HEK293 (cell line): ENCODE data around the gene TIMP2.

ENCODE experiments used
- FEZF1 ChIP-seq: fragments of 450-650 bp; formaldehyde crosslinking; IDR thresholded peaks from 2 replicates; pipeline ENCODE4 v1.5.1; 2016; ENCODE audit warnings: missing biosample characterization, missing genetic modification characterization
- GLI4 ChIP-seq: fragments of 450-650 bp; formaldehyde crosslinking; IDR thresholded peaks from 2 replicates; pipeline ENCODE4 v1.5.1; 2016; ENCODE audit warnings: missing biosample characterization, missing genetic modification characterization
- HOXD13 ChIP-seq: sonication (generic); formaldehyde crosslinking; IDR thresholded peaks from 2 replicates; pipeline ENCODE4 v1.8.0; 2022; ENCODE audit warnings: missing genetic modification reagents, borderline replicate concordance
- KLF9 ChIP-seq: fragments of 450-650 bp; formaldehyde crosslinking; IDR thresholded peaks from 2 replicates; pipeline ENCODE4 v1.5.1; 2016; ENCODE audit warnings: missing biosample characterization, missing genetic modification characterization, low read depth
- PRDM2 ChIP-seq: fragments of 450-650 bp; formaldehyde crosslinking; IDR thresholded peaks from 2 replicates; pipeline ENCODE4 v1.5.1; 2016; ENCODE audit warnings: missing biosample characterization, missing genetic modification characterization, borderline replicate concordance
- REST ChIP-seq: fragments of 450-650 bp; formaldehyde crosslinking; IDR thresholded peaks from 2 replicates; pipeline ENCODE4 v1.5.1; 2016; ENCODE audit warnings: missing biosample characterization, missing genetic modification characterization
- SP2 ChIP-seq: fragments of 450-650 bp; formaldehyde crosslinking; IDR thresholded peaks from 2 replicates; pipeline ENCODE4 v1.5.1; 2016; ENCODE audit warnings: missing biosample characterization, missing genetic modification characterization
- ZBTB26 ChIP-seq: fragments of 450-650 bp; formaldehyde crosslinking; optimal IDR thresholded peaks from 2 replicates; pipeline ENCODE3; 2016; ENCODE audit warnings: missing biosample characterization, mild to moderate bottlenecking, missing genetic modification characterization
- ZEB2 ChIP-seq: fragments of 450-650 bp; formaldehyde crosslinking; IDR thresholded peaks from 2 replicates; pipeline ENCODE4 v1.5.1; 2016; ENCODE audit warnings: missing biosample characterization, missing genetic modification characterization
- ZFP69B ChIP-seq: fragments of 450-650 bp; formaldehyde crosslinking; IDR thresholded peaks from 2 replicates; pipeline ENCODE4 v1.5.1; 2016; ENCODE audit warnings: missing biosample characterization, missing genetic modification characterization
- ZNF10 ChIP-seq: fragments of 450-650 bp; formaldehyde crosslinking; IDR thresholded peaks from 2 replicates; pipeline ENCODE4 v1.5.1; 2017; ENCODE audit warnings: missing biosample characterization, missing genetic modification characterization
- ZNF114 ChIP-seq: fragments of 450-650 bp; formaldehyde crosslinking; IDR thresholded peaks from 2 replicates; pipeline ENCODE4 v1.5.0; 2017; ENCODE audit warnings: missing biosample characterization, missing genetic modification characterization
- ZNF138 ChIP-seq: fragments of 450-650 bp; formaldehyde crosslinking; IDR thresholded peaks from 2 replicates; pipeline ENCODE4 v1.5.1; 2016; ENCODE audit warnings: missing biosample characterization, missing genetic modification characterization, borderline replicate concordance
- ZNF184 ChIP-seq: fragments of 450-650 bp; IDR thresholded peaks from 2 replicates; pipeline ENCODE4 v1.5.1; 2018; ENCODE audit warnings: missing biosample characterization, mild to moderate bottlenecking, missing genetic modification characterization
- ZNF398 ChIP-seq: fragments of 450-650 bp; formaldehyde crosslinking; IDR thresholded peaks from 2 replicates; pipeline ENCODE4 v1.5.1; 2017; ENCODE audit warnings: missing biosample characterization, missing genetic modification characterization
- ZNF426 ChIP-seq: fragments of 450-650 bp; formaldehyde crosslinking; IDR thresholded peaks from 2 replicates; pipeline ENCODE4 v1.5.1; 2017; ENCODE audit warnings: missing biosample characterization, missing genetic modification characterization, mild to moderate bottlenecking, inconsistent platforms, moderate library complexity
- ZNF449 ChIP-seq: fragments of 450-650 bp; formaldehyde crosslinking; IDR thresholded peaks from 2 replicates; pipeline ENCODE4 v1.5.1; 2017; ENCODE audit warnings: missing biosample characterization, mild to moderate bottlenecking, missing genetic modification characterization, moderate library complexity
- ZNF521 ChIP-seq: fragments of 450-650 bp; formaldehyde crosslinking; IDR thresholded peaks from 2 replicates; pipeline ENCODE4 v1.5.1; 2017; ENCODE audit warnings: missing biosample characterization, mild to moderate bottlenecking, missing genetic modification characterization
- ZNF571 ChIP-seq: fragments of 450-650 bp; formaldehyde crosslinking; IDR thresholded peaks from 2 replicates; pipeline ENCODE4 v1.5.0; 2017; ENCODE audit warnings: missing biosample characterization, missing genetic modification characterization
- ZNF580 ChIP-seq: fragments of 450-650 bp; formaldehyde crosslinking; IDR thresholded peaks from 2 replicates; pipeline ENCODE4 v1.5.1; 2016; ENCODE audit warnings: missing biosample characterization, missing genetic modification characterization
- ZNF585B ChIP-seq: fragments of 450-650 bp; formaldehyde crosslinking; IDR thresholded peaks from 2 replicates; pipeline ENCODE4 v1.5.1; 2016; ENCODE audit warnings: missing biosample characterization, missing genetic modification characterization
- ZNF701 ChIP-seq: fragments of 450-650 bp; formaldehyde crosslinking; IDR thresholded peaks from 2 replicates; pipeline ENCODE4 v1.5.1; 2016; ENCODE audit warnings: missing biosample characterization, missing genetic modification characterization
- ZNF792 ChIP-seq: fragments of 450-650 bp; formaldehyde crosslinking; IDR thresholded peaks from 2 replicates; pipeline ENCODE4 v1.5.1; 2016; ENCODE audit warnings: missing biosample characterization, missing genetic modification characterization
- ZXDB ChIP-seq: fragments of 450-650 bp; formaldehyde crosslinking; IDR thresholded peaks from 2 replicates; pipeline ENCODE4 v1.5.1; 2016; ENCODE audit warnings: missing biosample characterization, missing genetic modification characterization

Gene TIMP2

GRCh38 chr17:78862073-78863023 is 62.8 kb downstream of the TIMP2 start (continued):
- TF ChIP-seq PRDM2 (tag by site-specific recombination): no peak
- TF ChIP-seq ZNF449 (tag by site-specific recombination): peak; percentile 19; the same call in 1 of the 2 replicates
- no peak for TF ChIP-seq ZXDB (tag by site-specific recombination)
- TF ChIP-seq ZNF571 (tag by site-specific recombination): no peak
- TF ChIP-seq SP2 (tag by site-specific recombination): 0 out of 2 replicates have a peak, but pooled peaks have one; percentile 26
- peak; percentile 62; the same call in 1 of the 2 replicates for TF ChIP-seq ZNF398 (tag by site-specific recombination)
- TF ChIP-seq ZNF114 (tag by site-specific recombination): no peak
- 0 out of 2 replicates have a peak, but pooled peaks have one; percentile 28 for TF ChIP-seq ZEB2 (tag by site-specific recombination)
- no peak for TF ChIP-seq FEZF1 (tag by site-specific recombination)
- TF ChIP-seq ZNF426 (tag by site-specific recombination): no peak
- TF ChIP-seq KLF9 (tag by site-specific recombination): 0 out of 2 replicates have a peak, but pooled peaks have one; percentile 7
- TF ChIP-seq ZNF521: no peak
- no peak for TF ChIP-seq ZNF792 (tag by site-specific recombination)
- peak; percentile 65; the same call in 1 of the 2 replicates for TF ChIP-seq ZNF184 (tag by site-specific recombination)
- no peak for TF ChIP-seq ZNF701 (tag by site-specific recombination)
- no peak for TF ChIP-seq ZNF138 (tag by site-specific recombination)
- no peak for TF ChIP-seq ZNF10 (tag by site-specific recombination)
- TF ChIP-seq ZNF585B (tag by site-specific recombination): no peak
- TF ChIP-seq ZNF580 (tag by site-specific recombination): peak; percentile 69; the same call in 1 of the 2 replicates
- no peak for TF ChIP-seq ZBTB26 (tag by site-specific recombination)
- no peak for TF ChIP-seq HOXD13 (CRISPR knock-in tag)
- TF ChIP-seq ZFP69B (tag by site-specific recombination): 0 out of 2 replicates have a peak, but pooled peaks have one; percentile 26
- 0 out of 2 replicates have a peak, but pooled peaks have one; percentile 20 for TF ChIP-seq GLI4 (tag by site-specific recombination)
- no peak for TF ChIP-seq REST (tag by site-specific recombination)
